K562 (cell line): ENCODE results near the gene B3GLCT. TPM values are rescaled to one million over a fixed set of nuclear protein-coding genes. Genes with fewer than 3 reads are reported as not detected.
"Not testable (repeated sequence)": the region's sequence is repeated elsewhere in the genome, so short reads cannot be mapped to it uniquely, and the experiment has no call there.

Experiments used
- ATAC-seq: fragments of 200-7000 bp; cut with Tn5 transposase; 3 replicates; pipeline ENCODE4 v1.9.1; 2020; ENCODE audit warnings: moderate library complexity
- BruUV-seq: library from RNA; stranded (reverse); fragments of 400-500 nt; replicated peaks from 2 replicates; lab custom pipeline; 2021; lab: Mats Ljungman, UMichigan
- CTCF ChIA-PET: fragments of 300-600 bp; formaldehyde crosslinking; extraction: SDS; loops from one replicate; lab custom pipeline; 2021; ENCODE audit warnings: low intra/inter-chr PET ratio; lab: Yijun Ruan, JAX
- POLR2A ChIA-PET: fragments of 300-600, 350-650 bp; sonication (Branson Sonifier 250); formaldehyde crosslinking; extraction: SDS; loops from one replicate; lab custom pipeline; 2021; ENCODE audit warnings: antibody characterized with exemption, inconsistent platforms; lab: Yijun Ruan, JAX
- DNase-seq, 4 experiments: peaks; one replicate each; pipeline versions ENCODE4 v3.0.0 to v3.0.0-alpha.2; 2011 to 2018; ENCODE audit warnings: low spot score in 3 of 4, mixed read lengths in 3 of 4; ENCODE audit errors: extremely low read depth in 1 of 4
- FAIRE-seq: peaks from 2 replicates; lab custom pipeline; 2011; peaks lifted over from hg19 to GRCh38; lab: Jason Lieb, UNC
- H2AFZ ChIP-seq: 2 replicates; pipeline ENCODE4 v1.6.0; 2011; ENCODE audit warnings: low read depth, low read length, control low read depth, inconsistent platforms
- H3K27ac ChIP-seq: fragments of 200-600 bp; 3 replicates; pipeline ENCODE4 v1.8.0; 2011; ENCODE audit warnings: low read depth, mild to moderate bottlenecking, control low read depth, inconsistent platforms, low read length, moderate library complexity, mixed read lengths; ENCODE audit errors: extremely low read depth
- H3K27me3 ChIP-seq, 2 experiments: fragments of 300-600 bp in 1 of 2; 2 replicates in 1 of 2; 3 replicates in 1 of 2; pipeline versions ENCODE4 v1.6.0 to v1.8.0; 2011; ENCODE audit warnings: inconsistent platforms in 2 of 2, low read length in 2 of 2, mild to moderate bottlenecking in 1 of 2, mixed read lengths in 1 of 2, moderate library complexity in 1 of 2; ENCODE audit not compliant: control insufficient read depth in 2 of 2, insufficient read depth in 2 of 2
- H3K36me3 ChIP-seq: fragments of 300-600 bp; 3 replicates; pipeline ENCODE4 v1.8.0; 2011; ENCODE audit warnings: mild to moderate bottlenecking, low read length, inconsistent platforms; ENCODE audit not compliant: control insufficient read depth, insufficient read depth
- H3K4me1 ChIP-seq, 2 experiments: fragments of 200-600 bp in 1 of 2; replicated peaks in 1 of 2; 2 replicates in 1 of 2; 3 replicates in 1 of 2; pipeline versions ENCODE4 v1.5.1 to v1.8.0; 2011; ENCODE audit warnings: inconsistent platforms in 2 of 2, low read length in 2 of 2, mild to moderate bottlenecking in 1 of 2, mixed read lengths in 1 of 2, moderate library complexity in 1 of 2; ENCODE audit not compliant: control insufficient read depth in 2 of 2, insufficient read depth in 2 of 2
- H3K4me2 ChIP-seq: 2 replicates; pipeline ENCODE4 v1.6.1; 2011; ENCODE audit warnings: low read length, control low read depth, inconsistent platforms, mixed read lengths; ENCODE audit not compliant: insufficient read depth
- H3K4me3 ChIP-seq: fragments of 200-600 bp; sonication (generic), shearing (Covaris generic); 2 replicates; pipeline ENCODE4 v1.5.1; 2016; ENCODE audit warnings: control low read depth, inconsistent platforms
- H3K79me2 ChIP-seq: fragments of 200-600 bp; 3 replicates; pipeline ENCODE4 v1.8.0; 2011; ENCODE audit warnings: low read length, inconsistent platforms; ENCODE audit not compliant: control insufficient read depth, insufficient read depth
- H3K9ac ChIP-seq, 2 experiments: 2 replicates each; pipeline versions ENCODE4 v1.6.0 to v1.6.1; 2011; ENCODE audit warnings: low read depth in 2 of 2, low read length in 2 of 2, control low read depth in 1 of 2, inconsistent platforms in 1 of 2, mild to moderate bottlenecking in 1 of 2, mixed read lengths in 1 of 2; ENCODE audit not compliant: insufficient read depth in 1 of 2
- H3K9me1 ChIP-seq: one replicate; pipeline ENCODE4 v1.6.0; 2011; ENCODE audit warnings: inconsistent platforms, mild to moderate bottlenecking, low read length, moderate library complexity; ENCODE audit not compliant: control insufficient read depth, insufficient read depth
- H3K9me3 ChIP-seq: replicated peaks from 2 replicates; pipeline ENCODE4 v1.5.1; 2011; ENCODE audit warnings: low read depth, low read length, inconsistent platforms; ENCODE audit not compliant: control insufficient read depth, insufficient read depth
- H4K20me1 ChIP-seq: replicated peaks from 2 replicates; pipeline ENCODE4 v1.6.1; 2011; ENCODE audit warnings: low read length, inconsistent platforms, mixed read lengths; ENCODE audit not compliant: control insufficient read depth, insufficient read depth
- NR1H2 ChIP-seq: sonication (generic); formaldehyde crosslinking; IDR thresholded peaks from 2 replicates; pipeline ENCODE4 v1.4.0; 2020; ENCODE audit warnings: mild to moderate bottlenecking, missing genetic modification reagents
- NR2C2 ChIP-seq, 2 experiments: fragments of 200-800 bp in 1 of 2; sonication (Bioruptor generic) in 1 of 2; sonication (generic) in 1 of 2; formaldehyde crosslinking in 1 of 2; IDR thresholded peaks; 2 replicates each; pipeline versions ENCODE4 v1.6.1 to v1.8.0; 2016 to 2022; ENCODE audit warnings: mild to moderate bottlenecking in 1 of 2, missing compliant biosample characterization in 1 of 2, missing genetic modification characterization in 1 of 2, missing genetic modification reagents in 1 of 2
- TAF15 ChIP-seq: fragments of 200-400 bp; formaldehyde crosslinking; IDR thresholded peaks from 2 replicates; pipeline ENCODE4 v1.6.1; 2017; ENCODE audit warnings: mild to moderate bottlenecking, low read depth, low read length, moderate library complexity
- THRAP3 ChIP-seq: fragments of 450-650 bp; IDR thresholded peaks from 2 replicates; pipeline ENCODE4 v1.6.1; 2016; ENCODE audit warnings: mild to moderate bottlenecking, inconsistent platforms, borderline replicate concordance
- ZFPM2 ChIP-seq: fragments of 250-450 bp; sonication (Bioruptor Pico); IDR thresholded peaks from 2 replicates; pipeline ENCODE4 v1.5.1; 2022; ENCODE audit warnings: mild to moderate bottlenecking
- ZNF197 ChIP-seq: fragments of 200-800 bp; sonication (Bioruptor generic); IDR thresholded peaks from 2 replicates; pipeline ENCODE4 v1.6.1; 2016; ENCODE audit warnings: low read depth, missing genetic modification characterization, missing compliant biosample characterization
- ZNF354B ChIP-seq: fragments of 250-450 bp; sonication (Bioruptor Pico); IDR thresholded peaks from 2 replicates; pipeline ENCODE4 v1.4.0; 2020
- WGBS: fragments of 100-300 bp; shearing (Covaris generic); methylation state at CpG from one replicate; pipeline ENCODE4 v1.1.6; 2016; ENCODE audit warnings: low coverage, mixed read lengths; ENCODE audit not compliant: insufficient coverage; ENCODE audit errors: missing lambda C conversion rate; 5-methylcytosine and 5-hydroxymethylcytosine counted together
- in situ Hi-C: fragments of 300-500 bp; cut with MboI; formaldehyde crosslinking; loops from 4 replicates; pipeline ENCODE4 v1.15.0; 2018; ENCODE audit warnings: inconsistent platforms, mixed read lengths
- intact Hi-C: fragments of 100-400 bp; cut with micrococcal nuclease; formaldehyde crosslinking; loops from 2 replicates; pipeline ENCODE4 v1.14.2; 2022
- polyA plus RNA-seq, 8 experiments: library from polyadenylated mRNA; depleted of rRNA in 4 of 8; stranded (reverse) in 5 of 8; unstranded in 3 of 8; fragments of >200 nt; fragmentation: Nextera tagmentation in 2 of 8; fragmentation: Illumina TruSeq in 1 of 8; extraction: Ambion mirVana in 2 of 8; extraction: Trizol in 1 of 8; gene quantifications; 2 replicates each; pipeline versions ENCODE4 v1.2.1 to v1.2.3, GENCODE V29; 2011 to 2014; ENCODE audit warnings: inconsistent platforms in 1 of 8, missing spikeins in 1 of 8
- total RNA-seq, 7 experiments: library from RNA; depleted of rRNA in 6 of 7; stranded (reverse); fragments of >200 nt in 6 of 7; fragmentation: Illumina TruSeq in 2 of 7; extraction: Trizol in 2 of 7; gene quantifications; 2 replicates each; pipeline versions ENCODE4 v1.2.1 to v1.2.3, GENCODE V29; 2011 to 2021; ENCODE audit warnings: low replicate concordance in 1 of 7
- TF ChIP-seq, protein P1 (sequence below): fragments of 450-650 bp; IDR thresholded peaks from 2 replicates; pipeline ENCODE4 v1.6.1; 2017; ENCODE audit warnings: antibody characterized with exemption, mild to moderate bottlenecking

The B3GLCT gene
- total and polyA plus RNA-seq, 9 of the 15 experiments (the other 6 are each of a cell fraction or from before 2014, with no cell fraction given) = 1.1 to 5.1 (median 2.9) TPM

- BruUV-seq, H3K4me2 ChIP-seq, H3K79me2 ChIP-seq, H3K4me3 ChIP-seq, H3K27me3 ChIP-seq, H3K27ac ChIP-seq, intact Hi-C loops, H3K9me3 ChIP-seq, H3K4me1 ChIP-seq, H3K9me1 ChIP-seq, CTCF ChIA-PET, FAIRE-seq, DNase-seq, ATAC-seq, H3K36me3 ChIP-seq, H3K9ac ChIP-seq, H2AFZ ChIP-seq, H4K20me1 ChIP-seq, POLR2A ChIA-PET, in situ Hi-C loops: not testable (repeated sequence)
- WGBS = 79% methylated on average over 2 of the region's 2 CpGs
Observed at GRCh38 chr13:31216916-31217315, 17.1 kb downstream of the B3GLCT start.

GRCh38 chr13:31219909-31220598, 20.3 kb downstream of the B3GLCT start:
- no peak overlapping the region for H3K4me3 ChIP-seq
- no peak overlapping the region for H2AFZ ChIP-seq
- no peaks in the 10 kb centered on the region for H3K9me1 ChIP-seq
- TF ChIP-seq ZNF197 (CRISPR knock-in tag) (no peak), ZNF354B (no peak), NR2C2 (CRISPR knock-in tag; IDR thresholded peaks at IDR 0.05) (no peak), NR2C2 (tag; IDR thresholded peaks at IDR 0.05) (no peak), NR1H2 (CRISPR knock-in tag) (no peak), ZFPM2 (CRISPR knock-in tag) (no peak), THRAP3 (no peak), TAF15 (no peak)
- TF ChIP-seq, protein P1, sequence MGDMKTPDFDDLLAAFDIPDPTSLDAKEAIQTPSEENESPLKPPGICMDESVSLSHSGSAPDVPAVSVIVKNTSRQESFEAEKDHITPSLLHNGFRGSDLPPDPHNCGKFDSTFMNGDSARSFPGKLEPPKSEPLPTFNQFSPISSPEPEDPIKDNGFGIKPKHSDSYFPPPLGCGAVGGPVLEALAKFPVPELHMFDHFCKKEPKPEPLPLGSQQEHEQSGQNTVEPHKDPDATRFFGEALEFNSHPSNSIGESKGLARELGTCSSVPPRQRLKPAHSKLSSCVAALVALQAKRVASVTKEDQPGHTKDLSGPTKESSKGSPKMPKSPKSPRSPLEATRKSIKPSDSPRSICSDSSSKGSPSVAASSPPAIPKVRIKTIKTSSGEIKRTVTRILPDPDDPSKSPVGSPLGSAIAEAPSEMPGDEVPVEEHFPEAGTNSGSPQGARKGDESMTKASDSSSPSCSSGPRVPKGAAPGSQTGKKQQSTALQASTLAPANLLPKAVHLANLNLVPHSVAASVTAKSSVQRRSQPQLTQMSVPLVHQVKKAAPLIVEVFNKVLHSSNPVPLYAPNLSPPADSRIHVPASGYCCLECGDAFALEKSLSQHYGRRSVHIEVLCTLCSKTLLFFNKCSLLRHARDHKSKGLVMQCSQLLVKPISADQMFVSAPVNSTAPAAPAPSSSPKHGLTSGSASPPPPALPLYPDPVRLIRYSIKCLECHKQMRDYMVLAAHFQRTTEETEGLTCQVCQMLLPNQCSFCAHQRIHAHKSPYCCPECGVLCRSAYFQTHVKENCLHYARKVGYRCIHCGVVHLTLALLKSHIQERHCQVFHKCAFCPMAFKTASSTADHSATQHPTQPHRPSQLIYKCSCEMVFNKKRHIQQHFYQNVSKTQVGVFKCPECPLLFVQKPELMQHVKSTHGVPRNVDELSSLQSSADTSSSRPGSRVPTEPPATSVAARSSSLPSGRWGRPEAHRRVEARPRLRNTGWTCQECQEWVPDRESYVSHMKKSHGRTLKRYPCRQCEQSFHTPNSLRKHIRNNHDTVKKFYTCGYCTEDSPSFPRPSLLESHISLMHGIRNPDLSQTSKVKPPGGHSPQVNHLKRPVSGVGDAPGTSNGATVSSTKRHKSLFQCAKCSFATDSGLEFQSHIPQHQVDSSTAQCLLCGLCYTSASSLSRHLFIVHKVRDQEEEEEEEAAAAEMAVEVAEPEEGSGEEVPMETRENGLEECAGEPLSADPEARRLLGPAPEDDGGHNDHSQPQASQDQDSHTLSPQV = no peak
- TF ChIP-seq, all 486 proteins: peak for 0
- no peak overlapping the region for H3K27ac ChIP-seq
- ChIA-PET CTCF (no interaction called here), POLR2A (interaction anchor here (2.3 kb wide), 1 partner anchor 12 kb away, joined by 5 read pairs; no protein-coding TSS in a partner anchor)
- in situ Hi-C loops (no loop called here), intact Hi-C loops (no loop called here)
- H3K9ac ChIP-seq = no peak overlapping the region
- no peaks in the 10 kb centered on the region for H3K27me3 ChIP-seq
- no TSS peak for BruUV-seq
- FAIRE-seq (no peak), DNase-seq (no peak), ATAC-seq (no peak)
- WGBS = 46% methylated on average over 4 of the region's 4 CpGs
- no peaks in the 10 kb centered on the region for H3K79me2 ChIP-seq
- no peaks in the 10 kb centered on the region for H3K36me3 ChIP-seq
- H3K4me1 ChIP-seq = no peaks in the 10 kb centered on the region; a peak in 1 of 5 replicates
- no peaks in the 10 kb centered on the region for H3K9me3 ChIP-seq
- H3K4me2 ChIP-seq = no peak overlapping the region
- no peaks in the 10 kb centered on the region for H4K20me1 ChIP-seq
